G401 (cell line): ENCODE measurements around the gene TTLL5. TPM values are rescaled to one million over a fixed set of nuclear protein-coding genes. Genes with fewer than 3 reads are reported as not detected.

Experiments
- DNase-seq: peaks from one replicate; pipeline ENCODE4 v3.0.0-alpha.2; 2015; ENCODE audit warnings: low spot score
- in situ Hi-C: cut with HindIII; loops from 2 replicates; pipeline ENCODE4 v1.10.0; 2016; ENCODE audit warnings: low sequenced_read_pairs, mixed read lengths
- total RNA-seq: library from RNA; depleted of rRNA; stranded (reverse); fragments of >200 nt; shearing (Covaris generic); gene quantifications from 2 replicates; pipeline ENCODE4 v1.2.3, GENCODE V29; 2014

The TTLL5 gene
- total RNA-seq, 1 experiment from 2014 or later, result 25.6 TPM

DNA sequence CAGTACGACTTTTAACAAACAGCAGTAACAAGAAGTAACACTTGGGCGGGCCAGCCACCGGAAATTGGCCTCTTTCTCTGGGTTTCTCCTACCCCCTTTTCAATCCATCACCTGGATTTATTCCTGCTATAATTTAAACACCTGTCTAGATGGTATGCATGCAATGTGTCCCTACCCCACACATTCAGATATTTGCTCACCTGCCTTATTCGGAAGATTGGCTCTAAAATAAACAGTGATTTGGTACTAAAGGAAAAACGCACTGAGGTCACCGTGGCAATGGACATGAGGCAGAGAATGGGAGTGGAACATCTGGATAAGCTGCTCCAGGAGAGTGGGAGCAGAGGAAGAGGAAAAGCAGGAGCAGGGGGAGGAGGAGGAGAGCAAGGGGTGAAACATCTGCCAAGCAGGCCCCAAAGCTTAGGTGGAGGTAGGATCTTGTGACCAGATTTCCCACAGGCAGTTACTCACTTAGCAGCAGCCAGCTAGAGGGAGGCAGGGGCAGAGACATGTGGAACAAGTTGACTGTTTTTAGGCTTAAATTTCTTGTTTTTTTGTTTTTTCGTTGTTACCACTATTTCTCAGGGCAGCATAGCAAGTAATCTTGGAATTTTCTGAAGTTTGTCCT, 150.9 kb downstream of the TTLL5 start:
- no peak for DNase-seq
- in situ Hi-C loops, result no loop called here

DNA sequence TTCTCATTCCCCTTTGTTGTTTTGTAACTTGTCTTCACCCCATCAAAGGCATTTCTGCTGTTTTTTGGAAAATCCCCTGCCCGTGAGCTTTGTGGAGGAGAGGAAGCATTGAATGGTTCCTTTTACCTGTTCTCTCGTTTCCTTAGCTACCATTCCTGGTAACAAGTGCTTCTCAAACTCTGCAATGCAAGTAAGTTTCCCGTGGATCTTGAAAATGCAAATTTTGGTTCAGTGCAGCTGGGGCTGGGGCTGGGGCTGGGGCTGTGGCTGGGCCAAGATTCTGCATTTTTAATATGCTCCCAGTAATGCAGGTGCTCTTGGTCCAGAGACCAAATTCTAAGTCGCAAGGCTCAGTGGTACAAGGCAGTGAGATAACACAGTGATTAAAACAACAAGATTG, 151.6 kb downstream of the TTLL5 start:
- in situ Hi-C loops, result no loop called here
- DNase-seq, result no peak

DNA sequence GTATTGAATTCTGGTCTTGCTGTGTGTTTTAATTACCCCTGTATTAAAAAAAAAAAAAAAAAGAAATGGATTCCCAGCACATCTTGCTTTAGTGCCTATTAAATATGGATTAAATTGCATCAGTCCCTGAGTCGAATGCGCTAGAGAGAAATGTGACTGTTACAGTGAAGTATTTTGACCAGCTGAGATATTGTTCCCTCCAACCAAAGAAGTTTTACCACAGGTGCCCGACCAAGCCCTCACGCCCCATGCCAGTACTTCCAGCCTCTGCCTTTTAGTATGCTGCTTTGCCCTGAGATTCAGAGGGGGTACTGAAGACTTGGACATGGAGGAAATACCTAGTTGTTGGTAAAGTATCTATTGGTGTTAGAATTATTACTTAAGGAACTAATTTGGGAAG, 159.7 kb downstream of the TTLL5 start:
- in situ Hi-C loops, result no loop called here
- no peak for DNase-seq

DNA sequence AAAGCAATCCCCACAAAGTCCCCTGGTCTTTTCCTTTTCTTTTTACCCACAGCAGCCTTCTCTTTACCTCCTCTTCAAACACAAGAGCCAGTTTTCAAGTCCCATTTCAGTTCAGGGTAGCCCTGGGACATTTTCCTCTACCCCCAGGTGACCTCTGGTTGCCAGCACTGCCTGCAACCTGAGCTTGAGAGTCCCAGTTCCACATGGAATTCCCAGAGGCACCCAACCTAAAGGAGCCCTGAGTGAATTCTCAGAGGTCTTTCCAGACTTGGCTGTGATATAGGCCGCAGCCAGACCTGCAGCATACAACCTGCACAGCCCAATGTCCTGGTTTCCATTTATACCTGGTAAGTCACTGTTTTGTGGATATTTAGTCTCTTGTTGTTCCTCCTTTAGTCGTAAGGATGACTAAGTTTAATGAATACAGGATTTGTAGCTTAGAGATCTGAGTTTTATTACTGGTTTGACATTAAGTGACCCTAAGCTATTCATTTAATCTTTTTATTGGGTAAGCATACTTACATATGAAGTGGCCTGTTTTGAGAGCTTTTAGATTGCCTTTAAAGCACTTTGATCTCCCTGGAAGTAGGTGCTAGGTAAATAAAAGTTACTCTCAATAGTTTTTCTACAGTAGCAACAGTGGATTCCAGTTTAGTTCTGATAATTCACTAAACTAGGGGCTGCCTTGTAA, 160.9 kb downstream of the TTLL5 start:
- DNase-seq, result no peak
- in situ Hi-C loops, result no loop called here

DNA sequence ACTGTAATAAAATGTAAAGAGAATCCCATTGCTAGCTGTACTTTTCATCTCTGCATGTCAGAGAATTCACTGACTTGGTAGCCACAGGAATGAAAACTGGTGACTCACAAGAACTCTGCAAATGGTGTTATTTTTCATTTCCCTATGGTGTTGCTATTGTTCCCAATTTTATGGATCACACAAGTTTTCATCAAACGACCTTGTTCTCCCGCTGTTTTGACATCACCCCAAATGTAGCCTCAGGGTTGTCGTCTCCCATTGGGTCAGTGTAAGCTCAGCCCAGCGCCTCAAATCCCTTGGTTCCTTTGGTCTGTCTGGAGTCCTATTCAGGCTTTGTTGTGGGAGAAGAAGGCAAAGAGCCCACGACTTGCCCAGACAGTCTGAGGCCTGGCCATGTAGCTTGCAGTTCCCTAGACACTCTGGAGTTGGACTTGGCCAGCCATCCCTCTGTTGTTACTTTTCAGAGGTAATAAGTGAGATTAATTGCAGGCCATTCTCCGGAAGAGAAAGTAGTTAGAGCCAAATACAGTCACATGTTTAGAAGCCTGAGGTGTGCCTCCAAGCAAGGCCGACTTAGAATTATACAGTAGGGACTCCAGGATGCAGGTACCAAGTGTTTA, 161.6 kb downstream of the TTLL5 start:
- in situ Hi-C loops, result no loop called here
- no peak for DNase-seq

DNA sequence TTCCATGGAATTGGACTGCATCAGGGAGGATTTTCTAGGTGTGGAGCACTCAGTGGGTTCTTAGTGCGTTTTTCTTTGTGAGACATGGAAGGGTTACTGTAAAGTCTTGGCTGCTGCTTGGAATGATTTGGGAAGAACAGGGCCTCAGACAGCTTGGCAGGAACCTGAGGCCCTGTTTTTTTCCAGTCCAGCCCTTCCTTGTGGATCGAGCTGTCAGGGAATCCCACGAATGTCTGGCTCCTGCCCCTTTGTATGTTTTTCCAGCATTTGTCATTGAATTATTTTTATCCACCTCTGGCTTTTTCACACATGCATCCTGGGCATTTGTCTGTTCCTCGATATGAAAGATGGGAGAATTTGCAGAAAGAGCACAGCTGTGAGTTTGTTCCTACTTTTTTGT, 162.3 kb downstream of the TTLL5 start:
- no peak for DNase-seq

DNA sequence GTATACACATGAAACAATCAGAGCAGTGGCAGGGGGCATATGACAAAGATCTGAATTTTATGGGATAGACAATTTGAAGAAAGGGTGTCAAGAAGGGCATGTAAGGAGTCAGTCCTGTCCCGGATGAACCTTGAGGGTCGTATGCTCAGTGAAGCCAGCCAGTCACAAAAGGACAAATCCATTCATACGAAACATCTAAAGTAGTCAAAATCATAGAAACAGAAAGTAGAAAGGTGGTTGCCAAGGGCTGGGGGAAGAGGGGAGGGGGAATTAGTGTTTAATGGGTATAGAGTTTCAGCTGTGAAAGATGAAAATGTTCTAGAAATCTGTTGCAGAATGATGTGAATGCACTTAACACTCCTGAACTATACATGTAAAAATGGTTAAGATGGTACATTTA, 163.3 kb downstream of the TTLL5 start:
- DNase-seq, result no peak
- in situ Hi-C loops, result no loop called here

More for the DNA sequence above, 162.3 kb downstream of the TTLL5 start:
- in situ Hi-C loops, result no loop called here

DNA sequence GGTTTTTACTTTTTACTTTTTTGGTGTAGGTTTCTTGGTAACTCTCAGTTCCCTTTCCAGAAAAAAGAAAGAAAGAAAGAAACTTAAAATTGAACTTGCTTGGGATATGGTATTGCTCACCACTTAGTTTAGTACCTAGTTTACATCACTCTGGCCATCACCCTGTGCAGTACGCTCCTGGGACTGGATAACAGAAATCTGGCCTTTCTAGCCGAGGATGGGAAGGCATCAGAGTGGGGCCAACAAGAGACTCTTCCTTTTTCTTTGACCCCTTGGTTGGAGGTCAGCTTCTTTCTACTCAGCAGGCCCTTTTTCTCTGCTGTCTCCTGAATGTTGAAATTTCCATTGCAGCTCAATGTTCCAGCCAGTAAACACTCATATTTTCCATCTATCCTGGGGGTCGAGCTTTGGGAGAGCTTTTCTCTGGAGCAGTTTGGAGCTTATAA, 164.1 kb downstream of the TTLL5 start:
- in situ Hi-C loops, result no loop called here
- DNase-seq, result no peak

DNA sequence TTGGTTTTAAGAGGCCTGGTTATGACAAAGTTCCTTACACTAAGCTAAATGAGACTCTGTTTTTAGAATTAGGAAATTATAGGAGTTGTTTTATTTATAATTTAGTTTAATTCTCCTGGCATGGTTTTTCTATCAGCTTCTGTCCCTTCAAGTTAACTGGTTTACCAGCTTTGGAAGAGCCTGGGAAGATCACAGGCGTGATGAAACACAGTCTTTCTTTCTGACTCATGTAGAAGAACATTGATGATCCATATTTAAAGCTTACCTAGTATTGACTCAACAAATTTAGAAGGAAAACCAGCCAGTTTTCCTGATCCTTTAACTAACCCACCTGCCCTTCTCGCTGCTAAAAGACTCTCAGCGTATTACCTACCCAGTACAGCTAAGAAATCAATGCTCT, 165.6 kb downstream of the TTLL5 start:
- in situ Hi-C loops, result no loop called here
- DNase-seq, result no peak

DNA sequence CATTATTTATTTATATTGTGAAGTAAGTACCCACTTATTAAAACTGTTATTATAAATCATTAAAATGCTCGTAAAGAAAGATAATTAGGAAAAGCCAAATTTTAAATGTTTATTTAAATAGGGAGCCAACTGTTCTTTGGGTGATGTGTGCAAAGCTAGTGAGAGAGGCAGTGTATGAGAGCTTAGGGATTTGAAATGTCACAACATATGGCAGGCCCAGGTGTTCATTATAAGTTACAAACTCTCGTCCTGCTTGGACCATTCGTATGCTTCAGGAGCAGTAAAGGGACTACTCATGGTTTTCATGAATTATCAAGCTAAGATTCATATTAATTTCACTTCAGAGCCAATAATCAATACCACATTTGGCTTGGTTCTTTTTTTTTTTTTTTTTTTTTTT, 166.3 kb downstream of the TTLL5 start:
- in situ Hi-C loops, result no loop called here

DNA sequence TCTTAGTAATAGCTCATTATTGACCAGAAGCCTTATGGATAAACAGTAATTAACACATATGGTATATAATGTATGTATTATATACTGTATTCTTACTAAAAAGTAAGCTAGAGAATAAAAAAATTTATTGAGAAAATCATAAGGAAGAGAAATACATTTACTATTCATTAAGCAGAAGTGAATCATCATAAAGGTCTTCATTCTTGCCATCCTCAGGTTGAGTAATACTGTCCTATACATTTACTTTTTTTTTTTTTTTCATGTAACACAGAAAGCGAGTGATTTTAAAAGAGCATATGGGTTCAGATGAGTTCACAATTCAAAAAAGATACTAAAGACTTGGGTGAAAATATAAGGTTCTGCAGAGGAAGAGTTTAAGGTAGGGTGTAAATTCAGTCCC, 168.3 kb downstream of the TTLL5 start:
- DNase-seq, result no peak
- in situ Hi-C loops, result no loop called here

More for the DNA sequence above, 166.3 kb downstream of the TTLL5 start:
- no peak for DNase-seq

DNA sequence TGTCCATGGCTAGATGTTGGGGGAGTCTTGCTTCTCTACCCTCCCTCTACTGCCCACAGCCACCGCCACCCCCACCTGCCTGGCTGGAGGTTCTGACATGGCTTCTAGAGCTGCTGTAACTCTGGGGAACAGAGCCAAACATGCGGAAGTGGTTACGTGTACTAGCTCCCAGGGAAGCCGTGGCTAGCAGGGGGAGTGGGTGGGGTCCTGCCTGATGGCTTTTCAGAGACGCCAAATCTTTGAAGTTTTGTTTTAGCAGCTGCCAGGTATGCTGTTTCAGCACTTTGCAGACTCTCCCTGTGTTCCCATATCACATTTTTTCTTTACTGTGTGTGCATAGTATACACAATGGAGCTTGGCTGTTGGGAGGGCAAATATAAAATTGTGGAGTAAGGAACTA, 170.4 kb downstream of the TTLL5 start:
- DNase-seq, result no peak
- in situ Hi-C loops, result no loop called here

DNA sequence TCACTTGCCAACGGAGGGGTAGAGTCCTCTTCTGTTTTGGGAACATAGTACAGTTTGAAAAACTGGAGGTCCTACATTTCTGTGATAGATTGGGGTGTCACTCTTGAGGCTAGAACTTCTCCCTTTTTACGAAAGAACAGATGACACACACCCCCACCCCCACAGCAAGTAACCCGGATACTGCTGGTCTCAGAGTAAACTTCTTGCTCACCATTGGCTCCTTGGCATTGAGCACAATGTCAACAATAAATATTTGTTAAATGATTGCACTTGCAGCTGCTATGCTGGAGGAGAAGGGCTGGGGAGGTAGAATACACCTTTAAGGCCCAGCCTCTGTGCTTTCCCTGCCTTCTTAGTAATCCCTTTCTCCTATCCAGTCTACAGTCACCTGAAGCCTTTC, 170.9 kb downstream of the TTLL5 start:
- in situ Hi-C loops, result no loop called here

DNA sequence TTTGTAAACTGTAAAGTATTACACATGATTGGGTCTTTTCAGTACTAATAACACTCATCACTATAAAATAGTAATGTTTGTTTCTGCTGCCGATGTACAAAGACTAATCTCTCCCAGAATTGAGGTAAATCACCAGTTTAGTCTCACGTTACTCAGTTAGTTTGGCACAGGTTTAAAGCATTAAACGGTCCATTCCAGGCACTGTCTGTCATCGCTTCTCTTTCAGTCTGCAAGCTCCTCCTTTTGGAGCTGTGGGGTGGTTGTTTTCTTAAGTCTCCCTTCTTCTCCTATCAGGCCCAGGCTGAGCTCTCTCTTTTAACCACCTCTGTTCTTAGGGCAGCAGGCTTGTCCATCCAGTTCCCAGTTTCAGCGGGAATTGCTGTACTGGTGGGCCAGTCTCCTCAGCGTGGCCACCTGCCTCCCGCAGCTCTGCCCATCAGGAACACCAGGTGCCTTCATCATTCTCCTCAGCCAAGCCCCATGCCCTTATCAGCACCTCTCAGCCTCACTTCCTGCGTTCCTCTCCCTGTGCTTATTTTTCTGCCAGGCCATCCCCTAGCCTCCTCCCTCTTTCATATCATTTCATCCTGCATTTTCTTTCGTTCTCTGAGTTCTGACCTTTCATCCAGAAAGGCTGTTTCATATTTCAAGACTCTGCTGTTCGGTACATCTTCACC, 171.7 kb downstream of the TTLL5 start:
- in situ Hi-C loops, result no loop called here
- DNase-seq, result no peak

More for the DNA sequence above, 170.9 kb downstream of the TTLL5 start:
- no peak for DNase-seq

DNA sequence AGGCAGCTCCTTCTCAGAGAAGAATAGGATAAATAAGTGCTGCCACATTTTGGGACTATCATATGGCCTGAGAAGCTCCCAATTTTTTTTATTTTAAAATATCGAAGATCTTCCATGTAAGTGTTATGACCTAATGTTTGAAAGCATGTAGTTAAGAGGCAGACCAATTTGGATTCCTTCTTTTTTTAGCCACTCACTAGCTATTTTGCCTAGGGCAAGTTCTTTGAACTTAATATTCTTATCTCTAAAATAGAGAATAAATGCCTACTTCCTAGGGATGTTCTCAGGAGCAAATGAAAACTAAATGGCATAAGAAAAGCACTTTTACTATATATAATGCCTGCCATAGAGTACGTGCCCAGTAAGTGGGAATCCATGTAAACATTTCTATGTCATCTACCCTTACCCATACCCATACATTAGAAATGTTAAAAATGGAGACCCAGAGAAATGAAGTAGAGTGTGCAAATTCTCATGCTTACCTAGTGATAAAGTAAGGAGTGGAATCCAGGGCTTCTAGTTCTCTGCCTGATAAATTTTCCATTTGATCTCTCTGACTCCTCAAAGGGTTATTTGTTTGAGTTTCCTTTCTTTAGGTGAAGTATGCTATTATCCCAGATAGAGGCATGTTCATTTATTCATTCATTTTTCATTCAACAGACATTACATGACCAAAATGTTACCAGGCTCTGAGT, 172.4 kb downstream of the TTLL5 start:
- in situ Hi-C loops, result no loop called here
- no peak for DNase-seq

DNA sequence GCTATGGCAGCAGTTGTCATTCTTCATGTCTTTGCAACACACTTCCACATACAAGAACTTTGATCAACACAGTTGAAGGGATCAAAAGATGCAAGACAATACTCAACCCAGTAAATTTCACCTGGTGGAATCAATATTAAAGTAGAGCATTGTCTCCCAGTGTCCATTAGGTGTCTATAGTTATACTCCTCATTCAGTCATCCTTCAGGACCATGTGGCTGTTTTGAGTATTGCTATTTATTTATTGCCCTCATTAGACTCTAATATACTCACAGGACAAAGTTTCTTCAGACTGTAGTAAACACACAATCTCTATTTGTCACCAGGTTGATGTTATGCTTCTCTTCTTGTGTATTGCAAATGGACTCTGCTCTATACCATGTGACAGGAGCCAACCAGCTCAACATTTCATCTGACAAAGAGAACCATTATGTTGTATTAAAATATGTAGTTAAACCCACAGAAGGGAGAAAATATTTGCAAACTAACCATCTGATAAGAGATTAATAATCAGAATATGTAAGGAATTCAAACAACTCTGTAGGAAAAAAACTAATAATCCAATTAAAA, 174.2 kb downstream of the TTLL5 start:
- in situ Hi-C loops, result no loop called here
- no peak for DNase-seq

DNA sequence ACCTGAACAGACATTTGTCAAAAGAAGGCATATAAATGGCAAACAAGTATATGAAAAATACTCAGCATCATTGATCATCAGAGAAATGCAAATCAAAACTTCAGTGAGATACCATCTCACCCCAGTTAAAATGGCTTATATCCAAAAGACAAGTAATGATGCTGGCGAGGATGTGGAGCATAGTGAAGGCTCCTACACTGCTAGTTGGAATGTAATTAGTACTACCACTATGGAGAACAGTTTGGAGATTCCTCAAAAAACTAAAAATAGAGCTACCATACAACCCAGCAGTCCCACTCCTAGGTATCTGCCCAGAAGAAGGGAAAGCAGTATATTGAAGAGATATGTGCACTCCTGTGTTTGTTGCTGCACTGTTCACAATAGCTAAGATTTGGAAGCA, 174.7 kb downstream of the TTLL5 start:
- DNase-seq, result no peak
- in situ Hi-C loops, result no loop called here

DNA sequence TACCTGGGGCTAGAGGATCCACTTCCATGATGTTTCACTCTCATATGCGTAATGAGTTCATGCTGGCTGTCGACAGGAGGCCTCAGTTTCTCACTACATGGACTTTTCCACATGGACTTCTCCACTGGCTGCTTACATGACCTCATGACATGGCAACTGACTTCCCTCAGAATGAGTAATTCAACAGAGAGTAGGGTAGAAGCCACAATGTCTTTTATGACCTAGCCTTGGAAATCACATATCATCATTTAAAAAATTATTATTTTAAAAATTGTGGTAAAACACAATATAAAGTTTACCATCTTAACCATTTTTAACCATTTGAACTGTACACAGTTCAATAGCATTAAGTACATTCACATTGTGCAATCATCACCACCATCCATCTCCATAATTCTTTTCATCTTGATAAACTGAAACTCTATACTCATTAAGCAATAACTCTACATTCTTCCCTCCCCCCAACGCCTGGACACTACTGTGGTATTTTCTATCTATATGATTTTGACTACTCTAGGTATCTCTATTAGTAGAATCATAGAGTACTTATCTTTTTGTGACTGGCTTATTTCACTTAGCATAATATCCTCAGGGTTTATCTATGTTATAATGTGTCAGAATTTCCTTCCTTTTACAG, 176.2 kb downstream of the TTLL5 start:
- in situ Hi-C loops, result no loop called here

DNA sequence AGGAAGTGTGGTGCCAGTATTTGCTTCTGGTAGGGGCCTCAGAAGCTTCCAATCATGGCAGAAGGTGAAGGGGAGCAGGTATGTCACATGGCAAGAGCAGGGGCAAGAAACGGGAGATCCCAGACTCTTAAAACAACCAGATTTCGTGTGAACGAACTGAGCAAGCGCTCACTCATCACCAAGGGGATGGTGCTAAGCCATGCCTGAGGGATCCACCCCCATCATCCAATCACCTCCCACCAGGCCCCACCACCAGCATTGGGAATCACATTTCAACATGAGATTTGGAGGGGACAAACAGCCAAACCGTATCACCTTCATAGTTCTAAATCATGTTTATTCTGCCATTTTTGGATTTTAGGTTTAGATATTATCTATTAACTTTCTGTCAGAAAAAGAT, 179.9 kb downstream of the TTLL5 start:
- no peak for DNase-seq
- in situ Hi-C loops, result no loop called here

More for the DNA sequence above, 176.2 kb downstream of the TTLL5 start:
- no peak for DNase-seq
